HepG2 (cell line): Measurements from ENCODE around the gene PMM2. TPM values are rescaled to one million over a fixed set of nuclear protein-coding genes. Genes with fewer than 3 reads are reported as not detected.
A peak's percentile ranks its signal among the peaks of the same experiment; 100 is the strongest.

Source experiments
- ETV6 ChIP-seq: sonication (generic); formaldehyde crosslinking; conservative IDR thresholded peaks from 2 replicates; pipeline ENCODE4 v1.4.0; 2020; ENCODE audit warnings: missing genetic modification reagents
- FOSL1 ChIP-seq: sonication (generic); formaldehyde crosslinking; IDR thresholded peaks from 2 replicates; pipeline ENCODE4 v1.9.0; 2021; ENCODE audit warnings: missing genetic modification reagents, borderline replicate concordance
- HNRNPL ChIP-seq: fragments of 200-400 bp; formaldehyde crosslinking; IDR thresholded peaks from 2 replicates; pipeline ENCODE4 v1.6.1; 2017; ENCODE audit warnings: mild to moderate bottlenecking, low read depth, low read length
- KAT2B ChIP-seq: fragments of 150-350 bp; IDR thresholded peaks from 2 replicates; pipeline ENCODE4 v1.6.1; 2014; ENCODE audit warnings: low read depth, low read length, borderline replicate concordance
- SSRP1 ChIP-seq: IDR thresholded peaks from 2 replicates; pipeline ENCODE4 v1.6.1; 2016; ENCODE audit warnings: control low read depth
- ZFX ChIP-seq: sonication (generic); formaldehyde crosslinking; IDR thresholded peaks from 2 replicates; pipeline ENCODE4 v1.4.0; 2020; ENCODE audit warnings: mild to moderate bottlenecking, low read depth, missing genetic modification reagents, moderate library complexity
- ZNF124 ChIP-seq: sonication (generic); formaldehyde crosslinking; IDR thresholded peaks from 2 replicates; pipeline ENCODE4 v1.4.0; 2020; ENCODE audit warnings: missing genetic modification reagents
- ZNF230 ChIP-seq: sonication (generic); formaldehyde crosslinking; IDR thresholded peaks from 2 replicates; pipeline ENCODE4 v1.4.0; 2020; ENCODE audit warnings: mild to moderate bottlenecking, missing genetic modification reagents
- ZNF7 ChIP-seq: IDR thresholded peaks from 2 replicates; pipeline ENCODE4 v1.6.1; 2016; ENCODE audit warnings: missing biosample characterization, missing genetic modification reagents
- polyA plus RNA-seq, 8 experiments: library from polyadenylated mRNA; depleted of rRNA in 3 of 8; stranded (reverse) in 7 of 8; unstranded in 1 of 8; fragments of >200 nt; fragmentation: Illumina TruSeq in 4 of 8; extraction: Trizol in 4 of 8; gene quantifications; 2 replicates each; pipeline versions ENCODE4 v1.2.1 to v1.2.3, GENCODE V29; 2011 to 2016; ENCODE audit warnings: low read depth in 4 of 8, missing spikeins in 1 of 8, mixed read lengths in 1 of 8; ENCODE audit not compliant: insufficient read depth in 1 of 8
- total RNA-seq, 5 experiments: library from RNA; depleted of rRNA; stranded (reverse); fragments of >200 nt; fragmentation: Illumina TruSeq; extraction: Trizol; gene quantifications; 2 replicates each; pipeline ENCODE4 v1.2.3, GENCODE V29; 2016; ENCODE audit warnings: low read depth in 1 of 5
- TF ChIP-seq, protein P1 (sequence below): sonication (generic); formaldehyde crosslinking; IDR thresholded peaks from 2 replicates; pipeline ENCODE4 v1.5.0; 2020; ENCODE audit warnings: mild to moderate bottlenecking, missing genetic modification reagents
- TF ChIP-seq, protein P2 (sequence below): sonication (generic); formaldehyde crosslinking; IDR thresholded peaks from 2 replicates; pipeline ENCODE4 v1.5.0; 2020; ENCODE audit warnings: mild to moderate bottlenecking, missing genetic modification reagents, borderline replicate concordance
- TF ChIP-seq, protein P3 (sequence below): fragments of 450-650 bp; IDR thresholded peaks from 2 replicates; pipeline ENCODE4 v1.6.1; 2017; ENCODE audit warnings: mild to moderate bottlenecking

PMM2 gene
- total and polyA plus RNA-seq, 2 of the 13 experiments (the other 11 are each of a cell fraction or from before 2014, with no cell fraction given) = 52.2 to 93.7 TPM

DNA sequence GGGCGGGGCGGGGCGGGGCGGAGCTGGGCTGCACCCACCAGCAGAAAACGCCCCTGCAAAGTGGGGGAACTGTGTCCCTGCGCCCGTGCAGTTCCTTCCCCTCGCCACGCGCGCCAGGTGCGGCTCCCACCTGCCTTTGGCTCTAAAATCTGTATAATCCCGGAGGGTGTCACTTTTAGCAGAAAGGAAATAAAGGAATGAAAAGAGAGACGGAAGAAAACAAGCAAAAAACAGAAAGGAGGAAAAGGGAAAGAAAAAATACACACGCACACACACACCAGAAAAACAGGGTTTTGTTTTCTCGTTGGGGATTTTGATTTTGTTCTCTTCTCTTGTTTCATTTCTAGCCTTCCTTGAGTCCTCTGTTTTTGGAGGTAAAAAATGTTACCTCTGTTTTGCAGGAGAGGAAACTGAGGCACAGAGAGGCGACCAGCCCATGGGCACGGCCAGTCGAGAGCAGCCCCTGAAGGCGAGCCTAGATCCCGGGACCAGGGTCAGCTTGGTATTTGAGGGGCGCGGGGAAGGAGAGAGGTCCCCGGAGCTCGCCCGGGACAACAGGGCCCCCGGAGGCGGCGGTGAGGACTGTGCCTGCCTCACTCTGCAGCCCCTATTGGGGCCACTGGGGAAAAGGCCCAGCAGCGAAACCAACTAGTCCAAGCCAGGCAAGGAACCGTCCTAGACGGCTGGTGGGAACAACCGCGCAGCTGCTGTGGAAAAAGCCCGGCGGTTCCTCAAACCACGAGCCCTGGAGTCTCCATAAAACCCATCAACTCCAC, 71.8 kb downstream of the PMM2 start (continued):
- TF ChIP-seq ZNF7 (CRISPR knock-in tag) = 0 out of 2 replicates have a peak, but pooled peaks have one; percentile 3
- no peak for TF ChIP-seq ZNF230 (CRISPR knock-in tag)
- peak; percentile 69 for TF ChIP-seq ZFX (CRISPR knock-in tag)
- TF ChIP-seq, protein P1, sequence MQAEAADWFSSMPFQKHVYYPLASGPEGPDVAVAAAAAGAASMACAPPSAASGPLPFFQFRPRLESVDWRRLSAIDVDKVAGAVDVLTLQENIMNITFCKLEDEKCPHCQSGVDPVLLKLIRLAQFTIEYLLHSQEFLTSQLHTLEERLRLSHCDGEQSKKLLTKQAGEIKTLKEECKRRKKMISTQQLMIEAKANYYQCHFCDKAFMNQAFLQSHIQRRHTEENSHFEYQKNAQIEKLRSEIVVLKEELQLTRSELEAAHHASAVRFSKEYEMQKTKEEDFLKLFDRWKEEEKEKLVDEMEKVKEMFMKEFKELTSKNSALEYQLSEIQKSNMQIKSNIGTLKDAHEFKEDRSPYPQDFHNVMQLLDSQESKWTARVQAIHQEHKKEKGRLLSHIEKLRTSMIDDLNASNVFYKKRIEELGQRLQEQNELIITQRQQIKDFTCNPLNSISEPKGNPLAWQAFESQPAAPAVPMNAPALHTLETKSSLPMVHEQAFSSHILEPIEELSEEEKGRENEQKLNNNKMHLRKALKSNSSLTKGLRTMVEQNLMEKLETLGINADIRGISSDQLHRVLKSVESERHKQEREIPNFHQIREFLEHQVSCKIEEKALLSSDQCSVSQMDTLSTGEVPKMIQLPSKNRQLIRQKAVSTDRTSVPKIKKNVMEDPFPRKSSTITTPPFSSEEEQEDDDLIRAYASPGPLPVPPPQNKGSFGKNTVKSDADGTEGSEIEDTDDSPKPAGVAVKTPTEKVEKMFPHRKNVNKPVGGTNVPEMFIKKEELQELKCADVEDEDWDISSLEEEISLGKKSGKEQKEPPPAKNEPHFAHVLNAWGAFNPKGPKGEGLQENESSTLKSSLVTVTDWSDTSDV = peak; percentile 70; the same call in 1 of the 2 replicates
- TF ChIP-seq HNRNPL = no peak
- no peak; the same call in 1 of the 2 replicates for TF ChIP-seq ZNF124
- TF ChIP-seq, protein P2, sequence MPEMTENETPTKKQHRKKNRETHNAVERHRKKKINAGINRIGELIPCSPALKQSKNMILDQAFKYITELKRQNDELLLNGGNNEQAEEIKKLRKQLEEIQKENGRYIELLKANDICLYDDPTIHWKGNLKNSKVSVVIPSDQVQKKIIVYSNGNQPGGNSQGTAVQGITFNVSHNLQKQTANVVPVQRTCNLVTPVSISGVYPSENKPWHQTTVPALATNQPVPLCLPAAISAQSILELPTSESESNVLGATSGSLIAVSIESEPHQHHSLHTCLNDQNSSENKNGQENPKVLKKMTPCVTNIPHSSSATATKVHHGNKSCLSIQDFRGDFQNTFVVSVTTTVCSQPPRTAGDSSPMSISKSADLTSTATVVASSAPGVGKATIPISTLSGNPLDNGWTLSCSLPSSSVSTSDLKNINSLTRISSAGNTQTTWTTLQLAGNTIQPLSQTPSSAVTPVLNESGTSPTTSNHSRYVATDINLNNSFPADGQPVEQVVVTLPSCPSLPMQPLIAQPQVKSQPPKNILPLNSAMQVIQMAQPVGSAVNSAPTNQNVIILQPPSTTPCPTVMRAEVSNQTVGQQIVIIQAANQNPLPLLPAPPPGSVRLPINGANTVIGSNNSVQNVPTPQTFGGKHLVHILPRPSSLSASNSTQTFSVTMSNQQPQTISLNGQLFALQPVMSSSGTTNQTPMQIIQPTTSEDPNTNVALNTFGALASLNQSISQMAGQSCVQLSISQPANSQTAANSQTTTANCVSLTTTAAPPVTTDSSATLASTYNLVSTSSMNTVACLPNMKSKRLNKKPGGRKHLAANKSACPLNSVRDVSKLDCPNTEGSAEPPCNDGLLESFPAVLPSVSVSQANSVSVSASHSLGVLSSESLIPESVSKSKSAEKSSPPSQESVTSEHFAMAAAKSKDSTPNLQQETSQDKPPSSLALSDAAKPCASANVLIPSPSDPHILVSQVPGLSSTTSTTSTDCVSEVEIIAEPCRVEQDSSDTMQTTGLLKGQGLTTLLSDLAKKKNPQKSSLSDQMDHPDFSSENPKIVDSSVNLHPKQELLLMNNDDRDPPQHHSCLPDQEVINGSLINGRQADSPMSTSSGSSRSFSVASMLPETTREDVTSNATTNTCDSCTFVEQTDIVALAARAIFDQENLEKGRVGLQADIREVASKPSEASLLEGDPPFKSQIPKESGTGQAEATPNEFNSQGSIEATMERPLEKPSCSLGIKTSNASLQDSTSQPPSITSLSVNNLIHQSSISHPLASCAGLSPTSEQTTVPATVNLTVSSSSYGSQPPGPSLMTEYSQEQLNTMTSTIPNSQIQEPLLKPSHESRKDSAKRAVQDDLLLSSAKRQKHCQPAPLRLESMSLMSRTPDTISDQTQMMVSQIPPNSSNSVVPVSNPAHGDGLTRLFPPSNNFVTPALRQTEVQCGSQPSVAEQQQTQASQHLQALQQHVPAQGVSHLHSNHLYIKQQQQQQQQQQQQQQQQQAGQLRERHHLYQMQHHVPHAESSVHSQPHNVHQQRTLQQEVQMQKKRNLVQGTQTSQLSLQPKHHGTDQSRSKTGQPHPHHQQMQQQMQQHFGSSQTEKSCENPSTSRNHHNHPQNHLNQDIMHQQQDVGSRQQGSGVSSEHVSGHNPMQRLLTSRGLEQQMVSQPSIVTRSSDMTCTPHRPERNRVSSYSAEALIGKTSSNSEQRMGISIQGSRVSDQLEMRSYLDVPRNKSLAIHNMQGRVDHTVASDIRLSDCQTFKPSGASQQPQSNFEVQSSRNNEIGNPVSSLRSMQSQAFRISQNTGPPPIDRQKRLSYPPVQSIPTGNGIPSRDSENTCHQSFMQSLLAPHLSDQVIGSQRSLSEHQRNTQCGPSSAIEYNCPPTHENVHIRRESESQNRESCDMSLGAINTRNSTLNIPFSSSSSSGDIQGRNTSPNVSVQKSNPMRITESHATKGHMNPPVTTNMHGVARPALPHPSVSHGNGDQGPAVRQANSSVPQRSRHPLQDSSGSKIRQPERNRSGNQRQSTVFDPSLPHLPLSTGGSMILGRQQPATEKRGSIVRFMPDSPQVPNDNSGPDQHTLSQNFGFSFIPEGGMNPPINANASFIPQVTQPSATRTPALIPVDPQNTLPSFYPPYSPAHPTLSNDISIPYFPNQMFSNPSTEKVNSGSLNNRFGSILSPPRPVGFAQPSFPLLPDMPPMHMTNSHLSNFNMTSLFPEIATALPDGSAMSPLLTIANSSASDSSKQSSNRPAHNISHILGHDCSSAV (CRISPR knock-in tag) = no peak
- no peak for TF ChIP-seq SSRP1 (CRISPR knock-in tag)
- no peak for TF ChIP-seq ETV6 (CRISPR knock-in tag)
- TF ChIP-seq FOSL1 (CRISPR knock-in tag) = no peak
- no peak for TF ChIP-seq KAT2B
- TF ChIP-seq, protein P3, sequence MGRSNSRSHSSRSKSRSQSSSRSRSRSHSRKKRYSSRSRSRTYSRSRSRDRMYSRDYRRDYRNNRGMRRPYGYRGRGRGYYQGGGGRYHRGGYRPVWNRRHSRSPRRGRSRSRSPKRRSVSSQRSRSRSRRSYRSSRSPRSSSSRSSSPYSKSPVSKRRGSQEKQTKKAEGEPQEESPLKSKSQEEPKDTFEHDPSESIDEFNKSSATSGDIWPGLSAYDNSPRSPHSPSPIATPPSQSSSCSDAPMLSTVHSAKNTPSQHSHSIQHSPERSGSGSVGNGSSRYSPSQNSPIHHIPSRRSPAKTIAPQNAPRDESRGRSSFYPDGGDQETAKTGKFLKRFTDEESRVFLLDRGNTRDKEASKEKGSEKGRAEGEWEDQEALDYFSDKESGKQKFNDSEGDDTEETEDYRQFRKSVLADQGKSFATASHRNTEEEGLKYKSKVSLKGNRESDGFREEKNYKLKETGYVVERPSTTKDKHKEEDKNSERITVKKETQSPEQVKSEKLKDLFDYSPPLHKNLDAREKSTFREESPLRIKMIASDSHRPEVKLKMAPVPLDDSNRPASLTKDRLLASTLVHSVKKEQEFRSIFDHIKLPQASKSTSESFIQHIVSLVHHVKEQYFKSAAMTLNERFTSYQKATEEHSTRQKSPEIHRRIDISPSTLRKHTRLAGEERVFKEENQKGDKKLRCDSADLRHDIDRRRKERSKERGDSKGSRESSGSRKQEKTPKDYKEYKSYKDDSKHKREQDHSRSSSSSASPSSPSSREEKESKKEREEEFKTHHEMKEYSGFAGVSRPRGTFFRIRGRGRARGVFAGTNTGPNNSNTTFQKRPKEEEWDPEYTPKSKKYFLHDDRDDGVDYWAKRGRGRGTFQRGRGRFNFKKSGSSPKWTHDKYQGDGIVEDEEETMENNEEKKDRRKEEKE = no peak
